GM10248 (cell line): ENCODE results near the gene TMED9.

Experiments used
- CTCF ChIA-PET: fragments of 300-600 bp; sonication (Branson Sonifier 250); formaldehyde crosslinking; extraction: SDS; loops from one replicate; lab custom pipeline; 2021; ENCODE audit warnings: antibody characterized with exemption; lab: Yijun Ruan, JAX
- POLR2A ChIA-PET: fragments of 350-650 bp; sonication (Branson Sonifier 250); formaldehyde crosslinking; extraction: SDS; loops from one replicate; lab custom pipeline; 2020; ENCODE audit warnings: antibody characterized with exemption; lab: Yijun Ruan, JAX
- DNase-seq: peaks from one replicate; pipeline ENCODE4 v3.0.0; 2012; ENCODE audit errors: extremely low spot score
- TF ChIP-seq, protein P1 (sequence below): IDR thresholded peaks from 2 replicates; pipeline ENCODE4 v1.5.1; 2012; ENCODE audit warnings: mild to moderate bottlenecking, low read depth; ENCODE audit errors: extremely low read depth, missing control alignments, control extremely low read depth

Gene TMED9

DNA sequence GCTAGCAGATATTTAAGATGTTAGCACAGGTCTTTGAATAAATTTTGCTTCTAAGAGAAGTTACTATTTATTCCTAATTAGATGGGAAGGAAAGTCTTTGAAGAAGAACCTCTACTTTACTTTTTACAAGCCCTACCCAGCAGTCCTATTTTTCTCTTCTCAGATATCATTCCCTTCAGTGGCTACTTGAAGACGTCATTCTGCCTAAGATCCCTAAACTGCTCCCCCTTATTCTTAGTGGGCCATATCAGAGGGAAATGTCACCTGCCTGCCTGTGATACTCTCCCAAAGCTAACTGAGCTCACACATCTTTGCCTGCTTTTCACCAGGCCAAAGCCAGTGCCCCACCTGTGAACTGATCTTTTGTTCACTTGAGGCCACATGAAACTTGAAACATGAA, 16.5 kb upstream of the TMED9 start:
- ChIA-PET POLR2A (no interaction called here), CTCF (no interaction called here)
- TF ChIP-seq, protein P1, sequence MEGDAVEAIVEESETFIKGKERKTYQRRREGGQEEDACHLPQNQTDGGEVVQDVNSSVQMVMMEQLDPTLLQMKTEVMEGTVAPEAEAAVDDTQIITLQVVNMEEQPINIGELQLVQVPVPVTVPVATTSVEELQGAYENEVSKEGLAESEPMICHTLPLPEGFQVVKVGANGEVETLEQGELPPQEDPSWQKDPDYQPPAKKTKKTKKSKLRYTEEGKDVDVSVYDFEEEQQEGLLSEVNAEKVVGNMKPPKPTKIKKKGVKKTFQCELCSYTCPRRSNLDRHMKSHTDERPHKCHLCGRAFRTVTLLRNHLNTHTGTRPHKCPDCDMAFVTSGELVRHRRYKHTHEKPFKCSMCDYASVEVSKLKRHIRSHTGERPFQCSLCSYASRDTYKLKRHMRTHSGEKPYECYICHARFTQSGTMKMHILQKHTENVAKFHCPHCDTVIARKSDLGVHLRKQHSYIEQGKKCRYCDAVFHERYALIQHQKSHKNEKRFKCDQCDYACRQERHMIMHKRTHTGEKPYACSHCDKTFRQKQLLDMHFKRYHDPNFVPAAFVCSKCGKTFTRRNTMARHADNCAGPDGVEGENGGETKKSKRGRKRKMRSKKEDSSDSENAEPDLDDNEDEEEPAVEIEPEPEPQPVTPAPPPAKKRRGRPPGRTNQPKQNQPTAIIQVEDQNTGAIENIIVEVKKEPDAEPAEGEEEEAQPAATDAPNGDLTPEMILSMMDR = no peak

DNA sequence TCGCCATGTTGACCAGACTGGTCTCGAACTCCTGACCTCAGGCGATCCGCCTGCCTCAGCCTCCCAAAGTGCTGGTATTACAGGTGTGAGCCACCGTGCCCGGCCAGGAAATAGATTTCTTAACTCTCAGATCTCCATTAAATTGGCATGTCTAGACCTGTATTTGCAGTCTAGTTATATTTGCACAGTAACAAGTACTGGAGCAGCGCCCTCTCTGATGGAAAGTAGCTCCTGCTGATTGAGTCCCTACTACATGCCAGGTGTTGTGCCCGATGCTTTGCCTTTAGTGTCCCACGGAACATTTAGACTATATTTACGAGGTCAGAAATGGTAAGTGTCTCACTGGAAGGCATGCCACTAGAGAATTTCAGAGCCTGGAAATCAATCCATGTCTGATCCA, 15.8 kb upstream of the TMED9 start:
- ChIA-PET POLR2A (no interaction called here), CTCF (interaction anchor here (1.6 kb wide), 1 partner anchor 17 kb away, joined by 5 read pairs; the partner anchor contains the start of gene TMED9)

More for the DNA sequence above, 16.5 kb upstream of the TMED9 start:
- no peak for DNase-seq

DNA sequence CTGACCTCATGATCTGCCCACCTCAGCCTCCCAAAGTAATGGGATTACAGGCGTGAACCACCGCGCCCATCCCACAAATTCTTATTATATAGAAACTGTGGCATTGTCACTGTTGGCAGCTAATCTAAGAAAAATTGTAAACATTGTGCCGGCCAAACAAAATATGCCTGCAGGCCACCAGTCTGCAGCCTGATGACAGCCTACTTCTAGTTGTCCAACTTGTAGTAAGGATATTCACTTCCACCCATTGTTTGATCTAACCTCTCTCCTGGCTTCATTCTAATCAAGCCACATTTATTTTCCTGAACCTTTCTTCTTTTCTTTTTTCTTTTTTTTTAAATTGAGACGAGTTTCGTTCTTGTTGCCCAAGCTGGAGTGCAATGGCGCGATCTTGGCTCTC, 13.7 kb upstream of the TMED9 start:
- CTCF ChIA-PET = interaction anchor here (1.9 kb wide), 1 partner anchor 9 kb away, joined by 4 read pairs; no protein-coding TSS in a partner anchor

More for the DNA sequence above, 15.8 kb upstream of the TMED9 start:
- no peak for DNase-seq
- TF ChIP-seq, protein P1 = no peak

DNA sequence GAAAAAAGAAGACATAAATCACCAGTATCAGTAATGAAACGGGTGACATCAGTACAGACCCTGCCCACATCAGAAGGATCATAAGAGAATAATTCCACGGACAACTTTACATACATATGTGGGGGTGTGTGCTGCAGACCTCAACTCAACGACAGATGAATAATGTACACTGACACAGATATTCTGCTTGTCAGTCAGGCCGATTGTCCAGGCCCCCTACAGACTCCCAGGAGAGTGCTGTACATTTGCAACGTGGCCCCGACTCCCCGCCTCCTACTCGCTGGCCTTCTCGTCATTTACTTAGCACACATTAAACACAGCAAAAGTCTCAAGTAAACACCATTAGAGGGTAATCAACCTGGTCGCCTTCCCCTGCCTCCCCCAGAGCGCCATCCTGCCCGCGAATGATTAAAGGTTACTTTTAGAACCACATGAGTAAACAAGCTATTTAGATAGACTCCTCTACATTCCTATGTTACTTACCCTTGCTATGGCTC, 3.5 kb upstream of the TMED9 start:
- POLR2A ChIA-PET = no interaction called here

More for the DNA sequence above, 13.7 kb upstream of the TMED9 start:
- TF ChIP-seq, protein P1 = no peak
- DNase-seq = no peak
- POLR2A ChIA-PET = no interaction called here

DNA sequence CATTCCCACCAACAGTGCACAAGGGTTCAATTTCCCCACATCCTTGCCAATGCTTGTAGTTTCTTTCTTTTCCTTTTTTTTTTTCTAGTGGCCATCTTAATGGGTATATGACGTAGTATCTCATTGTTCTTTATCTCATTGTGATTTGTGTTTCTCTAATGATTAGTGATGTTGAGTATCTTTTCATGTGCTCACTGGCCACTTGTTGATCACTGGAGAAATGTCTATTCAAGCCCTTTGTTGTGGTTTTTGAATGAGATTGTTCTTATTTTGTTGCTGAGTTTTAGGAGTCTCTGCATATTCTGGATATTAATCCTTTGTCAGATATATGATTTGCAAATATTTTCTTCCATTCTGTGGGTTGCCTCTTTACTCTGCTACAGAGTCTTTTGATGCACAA, 1.6 kb upstream of the TMED9 start:
- TF ChIP-seq, protein P1 = no peak
- ChIA-PET CTCF (no interaction called here), POLR2A (no interaction called here)
- no peak for DNase-seq

More for the DNA sequence above, 3.5 kb upstream of the TMED9 start:
- TF ChIP-seq, protein P1 = no peak
- no peak for DNase-seq
- CTCF ChIA-PET = interaction anchor here (0.9 kb wide), 1 partner anchor 28 kb away, joined by 3 read pairs; no protein-coding TSS in a partner anchor

DNA sequence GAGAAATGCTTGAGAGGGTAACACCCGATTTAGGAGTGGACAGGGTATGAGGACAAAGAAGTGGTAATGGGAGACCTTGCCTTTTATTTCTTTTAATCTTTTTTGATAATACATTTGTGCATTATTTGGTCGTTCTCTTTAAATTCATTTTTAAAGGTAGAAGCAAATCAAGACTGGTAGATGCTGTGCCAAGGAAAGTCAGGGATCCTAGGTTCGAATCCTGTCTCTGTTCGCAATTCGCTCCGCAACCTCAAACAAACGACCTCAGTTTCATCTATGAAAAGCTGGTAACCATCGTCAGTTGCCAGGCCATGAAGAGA, 353 bp upstream of the TMED9 start:
- TF ChIP-seq, protein P1 = no peak
- CTCF ChIA-PET = interaction anchor here (1.0 to 2.5 kb wide), 6 partner anchors 11 to 138 kb away, joined by 3 to 11 read pairs (median 3); no protein-coding TSS in a partner anchor
- no peak for DNase-seq
- POLR2A ChIA-PET = interaction anchor here (0.6 kb wide), 1 partner anchor 98 kb away, joined by 8 read pairs; no protein-coding TSS in a partner anchor

DNA sequence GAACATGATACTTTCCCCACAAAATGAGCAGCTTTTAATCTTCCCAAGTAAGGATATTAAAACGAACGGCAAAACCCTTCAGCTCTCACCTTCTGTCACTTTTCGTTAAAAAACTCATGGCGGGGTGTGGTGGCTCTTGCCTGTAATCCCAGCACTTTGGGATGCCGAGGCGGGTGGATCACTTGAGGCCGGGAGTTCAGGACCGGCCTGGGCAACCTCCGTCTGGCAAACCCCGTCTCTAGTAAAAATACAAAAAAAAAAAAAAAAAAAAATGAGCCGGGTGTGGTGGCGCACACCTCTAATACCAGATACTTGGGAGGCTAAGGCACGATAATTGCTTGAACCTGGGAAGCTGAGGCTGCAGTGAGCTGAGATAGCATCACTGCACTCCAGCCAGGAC, 902 bp downstream of the TMED9 start:
- ChIA-PET CTCF (interaction anchor here (0.9 to 2.5 kb wide), 6 partner anchors 8 to 139 kb away, joined by 3 to 11 read pairs (median 4); no protein-coding TSS in a partner anchor), POLR2A (interaction anchor here (0.6 kb wide), 1 partner anchor 565 kb away, joined by 3 read pairs; no protein-coding TSS in a partner anchor)
- TF ChIP-seq, protein P1 = no peak
- DNase-seq = no peak
